Panc1 (cell line): ENCODE data around the gene SYAP1.

Experiments
- POLR2AphosphoS5 ChIP-seq: IDR thresholded peaks from 2 replicates; pipeline ENCODE4 v1.6.1; 2012; ENCODE audit warnings: mild to moderate bottlenecking, low read depth, low read length, moderate library complexity
- TCF7L2 ChIP-seq: IDR thresholded peaks from 2 replicates; pipeline ENCODE4 v1.6.1; 2011; ENCODE audit warnings: mild to moderate bottlenecking, low read depth, low read length, inconsistent platforms
- TF ChIP-seq, protein P1 (sequence below): fragments of 450-650 bp; IDR thresholded peaks from 2 replicates; pipeline ENCODE4 v1.5.1; 2017; ENCODE audit warnings: mild to moderate bottlenecking

- TF ChIP-seq, protein P1, sequence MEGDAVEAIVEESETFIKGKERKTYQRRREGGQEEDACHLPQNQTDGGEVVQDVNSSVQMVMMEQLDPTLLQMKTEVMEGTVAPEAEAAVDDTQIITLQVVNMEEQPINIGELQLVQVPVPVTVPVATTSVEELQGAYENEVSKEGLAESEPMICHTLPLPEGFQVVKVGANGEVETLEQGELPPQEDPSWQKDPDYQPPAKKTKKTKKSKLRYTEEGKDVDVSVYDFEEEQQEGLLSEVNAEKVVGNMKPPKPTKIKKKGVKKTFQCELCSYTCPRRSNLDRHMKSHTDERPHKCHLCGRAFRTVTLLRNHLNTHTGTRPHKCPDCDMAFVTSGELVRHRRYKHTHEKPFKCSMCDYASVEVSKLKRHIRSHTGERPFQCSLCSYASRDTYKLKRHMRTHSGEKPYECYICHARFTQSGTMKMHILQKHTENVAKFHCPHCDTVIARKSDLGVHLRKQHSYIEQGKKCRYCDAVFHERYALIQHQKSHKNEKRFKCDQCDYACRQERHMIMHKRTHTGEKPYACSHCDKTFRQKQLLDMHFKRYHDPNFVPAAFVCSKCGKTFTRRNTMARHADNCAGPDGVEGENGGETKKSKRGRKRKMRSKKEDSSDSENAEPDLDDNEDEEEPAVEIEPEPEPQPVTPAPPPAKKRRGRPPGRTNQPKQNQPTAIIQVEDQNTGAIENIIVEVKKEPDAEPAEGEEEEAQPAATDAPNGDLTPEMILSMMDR, result no peak
- TF ChIP-seq TCF7L2, result no peak
- TF ChIP-seq POLR2AphosphoS5, result no peak
Observed at GRCh38 chrX:16772460-16772859, 53.0 kb downstream of the SYAP1 start.
